Umbilical cord (tissue), 2 donors: ENCODE results near the gene TNK2. TPM values are rescaled to one million over a fixed set of nuclear protein-coding genes. Genes with fewer than 3 reads are reported as not detected.
"Not testable (repeated sequence)": the region's sequence is repeated elsewhere in the genome, so short reads cannot be mapped to it uniquely, and the experiment has no call there.

ENCODE experiments used
- DNase-seq: peaks from one replicate; pipeline ENCODE4 v3.0.0-alpha.2; 2015; ENCODE audit warnings: low spot score
- total RNA-seq: library from RNA; depleted of rRNA; stranded (reverse); fragments of >200 nt; gene quantifications from one replicate; pipeline ENCODE4 v1.2.3, GENCODE V29; 2014; ENCODE audit warnings: low replicate concordance; ENCODE audit not compliant: insufficient read depth

Gene TNK2
- 7.7 TPM for total RNA-seq

DNA sequence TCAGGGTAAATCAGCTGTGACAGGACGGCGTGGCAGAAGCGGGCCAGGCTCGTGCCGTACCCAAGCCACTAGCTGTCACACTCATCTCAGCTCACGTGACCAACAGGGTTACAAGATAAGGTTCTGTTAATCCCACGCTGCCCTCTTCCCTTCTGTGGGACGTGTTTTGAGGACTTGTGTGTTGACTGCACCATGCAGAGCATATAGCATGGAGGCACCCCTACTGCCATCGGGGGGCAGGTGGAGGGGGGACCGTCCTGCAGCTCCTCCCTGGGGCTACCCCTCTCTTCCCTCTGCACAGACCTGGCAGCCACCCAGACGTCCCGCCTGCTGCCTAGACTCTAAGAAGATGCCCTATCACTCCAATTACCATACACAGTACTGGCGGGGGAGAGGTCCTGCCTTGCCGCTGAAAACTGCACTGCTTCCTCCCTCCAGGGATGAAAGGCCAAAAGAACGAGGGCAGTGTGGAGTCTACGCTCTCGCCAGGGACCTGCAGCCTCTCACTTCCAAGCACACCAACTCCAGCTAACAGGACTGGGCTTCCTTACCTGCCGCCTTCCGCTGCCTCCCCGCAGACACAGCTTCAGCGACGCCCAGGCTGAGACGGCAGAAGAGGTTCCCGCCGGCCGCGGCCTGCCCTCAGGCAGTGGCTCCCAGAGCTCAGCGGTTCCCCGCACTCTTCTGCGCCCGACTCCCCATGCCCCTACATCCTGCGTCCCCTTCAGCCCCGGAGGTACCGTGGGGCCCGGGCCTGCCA, at the start of gene TNK2:
TNK2 (minus strand) TSS at position 618 of the 760 bp plus-strand sequence. CDS start 19,963 bp downstream, outside the sequence.
- peak; percentile 39 for DNase-seq

GRCh38 chr3:195956577-195956976, 48.2 kb upstream of the TNK2 start:
- DNase-seq, result no peak

DNA sequence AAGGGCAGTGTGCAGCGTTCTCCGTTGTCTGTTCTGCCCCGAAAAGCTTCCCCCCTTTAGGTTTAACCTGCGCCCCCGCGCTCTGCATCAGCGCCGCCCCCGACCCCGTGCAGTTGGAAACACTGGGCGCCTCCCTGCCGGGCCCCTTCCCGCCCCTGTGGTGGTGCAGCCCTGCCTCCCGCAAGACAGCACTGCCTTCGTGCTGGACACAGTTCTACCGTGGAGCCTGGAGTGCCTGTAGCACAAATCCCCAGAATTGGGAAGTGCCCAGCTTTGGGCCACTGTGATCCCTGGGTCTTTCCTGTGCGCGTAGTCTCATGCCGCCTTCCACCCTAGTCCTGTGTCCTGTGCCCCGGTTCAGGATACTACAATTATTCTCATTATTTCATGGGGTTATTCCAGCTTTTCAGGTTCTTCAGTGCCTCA, 47.1 kb upstream of the TNK2 start:
- not testable (repeated sequence) for DNase-seq

- DNase-seq, result not testable (repeated sequence)
Observed at GRCh38 chr3:195954752-195955119, 46.4 kb upstream of the TNK2 start.

DNA sequence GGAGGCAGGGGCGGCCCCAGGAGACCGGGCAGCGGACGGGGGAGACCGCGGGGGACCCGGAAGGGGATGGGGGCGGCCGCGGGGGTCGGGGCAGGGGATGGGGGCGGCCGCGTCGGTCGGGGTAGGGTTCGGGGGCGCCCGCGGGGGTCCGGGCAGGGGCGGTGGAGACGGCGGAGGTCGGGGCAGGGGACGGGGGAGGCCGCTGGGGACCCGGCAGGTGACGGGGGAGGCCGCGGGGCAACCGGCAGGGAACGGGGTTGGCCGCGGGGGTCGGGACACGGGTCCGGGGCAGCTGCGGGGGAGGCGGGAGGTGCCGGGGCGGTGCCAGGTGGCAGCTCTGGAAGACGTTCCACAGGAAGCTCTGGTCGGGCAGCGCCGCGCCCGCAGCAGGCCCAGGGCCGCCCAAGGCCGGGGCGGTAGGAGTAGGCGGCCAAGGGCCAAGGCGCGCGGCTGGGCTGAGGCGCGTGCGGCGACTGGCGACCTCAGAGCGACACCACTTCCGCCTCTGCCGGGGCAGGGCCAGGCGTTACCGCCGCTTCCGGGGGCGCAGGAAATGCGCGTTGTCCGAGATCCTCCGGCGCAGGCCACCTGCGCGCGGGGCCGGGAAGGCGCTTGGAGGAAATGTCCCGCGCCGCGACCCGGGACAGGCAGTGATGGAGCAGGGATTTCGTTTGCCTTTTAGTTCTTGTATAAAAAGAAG, 45.9 kb upstream of the TNK2 start:
- peak; percentile 30 for DNase-seq

DNA sequence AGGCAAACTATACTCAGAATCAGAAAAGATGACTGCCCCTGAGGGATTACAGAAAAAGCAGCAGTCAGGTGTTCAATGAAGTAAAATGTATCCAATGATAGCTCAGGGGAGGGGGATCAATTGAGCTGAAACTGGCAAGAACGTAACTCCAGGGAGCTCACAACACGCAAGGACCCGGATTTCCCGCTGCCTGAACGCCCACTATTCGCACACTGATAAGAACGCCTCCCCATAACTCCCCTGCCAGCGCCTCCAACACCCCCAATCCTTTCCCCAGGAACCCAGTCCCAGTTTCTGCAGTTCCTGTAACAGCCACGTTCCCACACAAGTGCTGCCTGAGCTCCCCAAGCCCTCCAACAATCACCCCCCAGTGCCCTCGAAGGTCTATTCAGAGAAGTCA, 44.2 kb upstream of the TNK2 start:
- not testable (repeated sequence) for DNase-seq

DNA sequence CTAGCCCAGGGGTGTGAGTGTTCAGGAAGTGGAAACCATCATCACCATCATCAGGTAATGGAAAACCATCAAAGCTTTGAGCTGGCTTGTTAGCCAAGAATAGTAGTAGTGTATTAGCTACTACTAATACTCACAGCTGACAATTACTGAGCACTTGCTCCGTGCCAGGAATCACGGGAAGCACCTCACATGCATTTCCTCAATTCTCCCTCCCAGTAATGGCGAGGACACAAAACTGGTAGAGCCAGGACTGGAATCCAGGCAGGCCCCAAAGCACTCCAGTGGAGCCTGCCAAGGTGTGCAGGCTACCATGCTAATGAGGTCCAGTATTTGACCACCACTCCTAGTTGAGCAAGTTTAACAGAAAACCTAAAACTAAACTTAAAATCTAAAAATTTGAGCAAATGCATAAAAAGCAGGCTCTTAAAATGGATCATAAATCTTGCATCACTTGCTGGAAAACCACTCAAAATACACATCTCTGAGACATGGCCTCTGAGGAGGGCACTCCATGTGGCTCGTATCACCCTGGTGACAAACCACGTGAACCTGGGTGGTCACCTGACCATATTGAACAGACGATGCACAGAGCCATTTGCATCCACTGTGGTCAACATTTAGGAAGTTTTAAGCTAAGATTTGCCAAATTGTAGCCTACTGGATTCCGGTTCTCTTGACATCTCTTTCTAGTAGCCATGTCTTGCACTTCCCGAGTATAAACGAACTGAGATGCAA, 43.3 kb upstream of the TNK2 start:
- not testable (repeated sequence) for DNase-seq

DNA sequence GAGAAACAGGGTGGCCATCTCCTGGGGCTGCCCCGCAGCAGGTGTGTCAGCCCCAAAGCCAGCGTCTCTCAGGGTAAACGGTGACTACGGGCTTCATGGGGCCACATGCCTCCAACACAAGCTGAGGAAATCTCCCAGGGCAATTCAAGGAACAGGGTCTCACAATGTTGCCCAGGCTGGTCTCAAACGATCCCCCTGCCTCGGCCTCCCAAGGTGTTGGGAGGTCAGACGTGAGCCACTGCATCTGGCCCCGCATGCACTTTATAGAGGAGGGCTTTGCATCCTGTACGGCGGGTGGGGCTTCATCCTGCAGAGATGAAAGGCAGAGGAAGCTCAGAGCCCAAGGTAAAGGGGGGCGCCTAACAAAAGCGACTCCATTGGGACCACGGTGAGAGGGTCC, 42.4 kb upstream of the TNK2 start:
- DNase-seq, result not testable (repeated sequence)

- not testable (repeated sequence) for DNase-seq
Observed at GRCh38 chr3:195950164-195950563, 41.8 kb upstream of the TNK2 start.

- not testable (repeated sequence) for DNase-seq
Observed at GRCh38 chr3:195946910-195947699, 38.8 kb upstream of the TNK2 start.

DNA sequence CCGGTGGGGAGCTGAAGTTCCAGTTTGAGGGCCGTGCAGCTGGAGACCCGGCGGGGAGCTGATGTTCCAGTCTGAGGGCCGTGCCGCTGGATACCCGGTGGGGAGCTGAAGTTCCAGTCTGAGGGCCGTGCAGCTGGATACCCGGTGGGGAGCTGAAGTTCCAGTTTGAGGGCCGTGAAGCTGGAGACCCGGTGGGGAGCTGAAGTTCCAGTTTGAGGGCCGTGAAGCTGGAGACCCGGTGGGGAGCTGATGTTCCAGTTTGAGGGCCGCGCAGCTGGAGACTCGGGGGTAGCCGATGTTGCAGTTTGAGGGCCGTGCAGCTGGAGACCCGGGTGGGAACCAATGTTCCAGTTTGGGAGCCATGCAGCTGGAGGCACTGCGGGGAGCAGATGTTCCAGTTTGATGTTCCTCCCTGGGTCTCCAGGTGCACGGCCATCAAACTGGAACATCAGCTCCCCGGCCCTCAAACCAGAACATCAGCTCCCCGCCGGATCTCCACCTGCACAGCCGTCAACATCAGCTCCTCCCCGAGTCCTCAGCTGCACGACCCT, 33.0 kb upstream of the TNK2 start:
- not testable (repeated sequence) for DNase-seq

GRCh38 chr3:195940806-195941205, 32.5 kb upstream of the TNK2 start:
- DNase-seq, result not testable (repeated sequence)

- not testable (repeated sequence) for DNase-seq
Observed at GRCh38 chr3:195939526-195940470, 31.4 kb upstream of the TNK2 start.

DNA sequence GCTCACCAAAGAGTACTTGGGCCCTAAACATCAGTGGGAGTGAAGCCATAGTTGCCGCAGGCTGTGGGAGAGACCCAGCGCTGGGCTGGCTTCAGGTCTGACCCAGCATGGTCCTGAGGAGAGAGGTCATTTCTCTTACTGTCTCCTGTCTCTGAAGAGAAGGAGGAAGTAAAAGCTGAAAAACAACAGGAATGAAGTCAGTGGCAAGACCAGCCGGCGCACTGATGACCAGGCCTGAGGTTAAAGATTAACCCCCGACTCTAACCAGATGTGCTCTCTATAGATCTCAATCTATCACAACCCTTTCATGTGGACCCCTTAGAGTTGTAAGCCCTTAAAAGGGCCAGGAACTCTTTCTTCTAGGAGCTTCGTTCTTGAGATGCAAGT, 24.7 kb upstream of the TNK2 start:
- DNase-seq, result not testable (repeated sequence)

DNA sequence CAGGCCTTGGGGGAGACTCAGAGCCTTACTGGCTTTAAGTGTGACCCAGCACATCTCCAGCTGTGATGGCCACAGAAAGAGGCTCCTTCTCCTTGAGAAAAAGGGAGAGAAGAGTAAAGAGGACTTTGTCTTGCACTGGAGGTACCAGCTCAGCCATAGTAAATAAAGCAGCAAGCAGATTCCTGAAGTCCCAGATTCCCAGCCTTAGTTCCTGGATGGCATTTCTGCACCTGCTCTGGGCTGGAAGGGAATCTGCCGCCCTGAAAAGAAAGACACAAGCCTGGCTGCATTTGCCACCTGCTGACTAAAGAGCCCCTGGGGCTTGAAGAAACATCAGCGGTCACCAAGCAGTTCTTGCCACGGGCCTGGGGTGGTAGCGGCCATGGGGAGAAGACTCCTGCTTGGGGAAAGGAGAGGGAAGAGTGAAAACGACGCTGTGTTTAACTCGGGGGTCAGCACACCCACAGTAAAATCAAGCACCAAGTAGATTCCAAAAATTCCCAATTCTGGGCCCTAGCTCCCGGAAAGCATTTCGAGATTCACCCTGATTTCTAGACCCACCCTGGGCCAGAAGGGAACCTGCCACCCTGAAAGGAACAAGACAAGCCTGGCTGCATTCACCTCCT, 24.2 kb upstream of the TNK2 start:
- no peak for DNase-seq

- no peak for DNase-seq
Observed at GRCh38 chr3:195931582-195932273, 23.4 kb upstream of the TNK2 start.

- DNase-seq, result no peak
Observed at GRCh38 chr3:195929452-195929851, 21.1 kb upstream of the TNK2 start.

GRCh38 chr3:195921334-195921791, 13.0 kb upstream of the TNK2 start:
- DNase-seq, result no peak

- DNase-seq, result no peak
Observed at GRCh38 chr3:195918176-195918575, 9.8 kb upstream of the TNK2 start.
